Nephron progenitor cell (in vitro differentiated cells): ENCODE data around the gene RUNX3.

Experiments used
- DNase-seq: peaks from one replicate; pipeline ENCODE4 v3.0.0; 2021
- H3K27ac Mint-ChIP-seq: 2 replicates; pipeline ENCODE4 v1.8.0; 2021; ENCODE audit warnings: mild to moderate bottlenecking, moderate library complexity, mixed read lengths
- H3K27me3 Mint-ChIP-seq: 2 replicates; pipeline ENCODE4 v1.8.0; 2021; ENCODE audit warnings: mild to moderate bottlenecking, low read depth, mixed read lengths; ENCODE audit not compliant: poor library complexity
- H3K36me3 Mint-ChIP-seq: 2 replicates; pipeline ENCODE4 v1.8.0; 2021; ENCODE audit warnings: low read depth, mixed read lengths
- H3K4me1 Mint-ChIP-seq: 2 replicates; pipeline ENCODE4 v1.8.0; 2021; ENCODE audit warnings: mixed read lengths
- H3K4me3 Mint-ChIP-seq: 2 replicates; pipeline ENCODE4 v1.8.0; 2021; ENCODE audit warnings: mild to moderate bottlenecking, moderate library complexity, mixed read lengths
- H3K9me3 Mint-ChIP-seq: 2 replicates; pipeline ENCODE4 v1.8.0; 2021; ENCODE audit warnings: mild to moderate bottlenecking, moderate library complexity, mixed read lengths
- CTCF ChIP-seq: fragments of 200-600 bp; sonication (generic); IDR thresholded peaks from 2 replicates; pipeline ENCODE4 v1.5.0; 2021; ENCODE audit warnings: antibody characterized with exemption

RUNX3 gene

GRCh38 chr1:24850328-24850920 is 79.7 kb downstream of the RUNX3 start:
- no peak for DNase-seq
- TF ChIP-seq CTCF = no peak
- H3K4me1 Mint-ChIP-seq = peaks cover 11% of the 10 kb centered on the region
- H3K9me3 Mint-ChIP-seq = no peaks in the 10 kb centered on the region
- H3K36me3 Mint-ChIP-seq = peaks cover 3% of the 10 kb centered on the region
- no peak overlapping the region for H3K4me3 Mint-ChIP-seq
- H3K27me3 Mint-ChIP-seq = peaks cover 64% of the 10 kb centered on the region
- no peak overlapping the region for H3K27ac Mint-ChIP-seq

- peaks cover 58% of the 10 kb centered on the region for H3K27me3 Mint-ChIP-seq
- H3K9me3 Mint-ChIP-seq = no peaks in the 10 kb centered on the region
- peaks cover 11% of the 10 kb centered on the region for H3K4me1 Mint-ChIP-seq
- no peak overlapping the region for H3K27ac Mint-ChIP-seq
- no peak for DNase-seq
- H3K4me3 Mint-ChIP-seq = no peak overlapping the region
- peaks cover 3% of the 10 kb centered on the region for H3K36me3 Mint-ChIP-seq
- TF ChIP-seq CTCF = no peak
These were observed 80.3 kb downstream of the RUNX3 start for GRCh38 chr1:24849672-24850295.
